ENCODE measurements around the gene SLIT3.

Gene SLIT3

GRCh38 chr5:168693297-168693696 is 607.6 kb downstream of the SLIT3 start:
- Histone ChIP-seq H3K9me3 (ENCODE audit: control insufficient read depth, insufficient read depth, low read depth, low read length) (no peaks in the 10 kb centered on the region), H3K4me3 (ENCODE audit: low read depth, low read length) (no peak overlapping the region), H3K4me1 (ENCODE audit: control insufficient read depth, insufficient read depth, low read length) (no peaks in the 10 kb centered on the region), H3K27ac (ENCODE audit: extremely low read depth, low read depth, low read length) (no peak overlapping the region), H3K36me3 (ENCODE audit: control insufficient read depth in 2 of 2, insufficient read depth in 1 of 2, low read length in 2 of 2) (no peaks in the 10 kb centered on the region)
- TF ChIP-seq, protein P1, sequence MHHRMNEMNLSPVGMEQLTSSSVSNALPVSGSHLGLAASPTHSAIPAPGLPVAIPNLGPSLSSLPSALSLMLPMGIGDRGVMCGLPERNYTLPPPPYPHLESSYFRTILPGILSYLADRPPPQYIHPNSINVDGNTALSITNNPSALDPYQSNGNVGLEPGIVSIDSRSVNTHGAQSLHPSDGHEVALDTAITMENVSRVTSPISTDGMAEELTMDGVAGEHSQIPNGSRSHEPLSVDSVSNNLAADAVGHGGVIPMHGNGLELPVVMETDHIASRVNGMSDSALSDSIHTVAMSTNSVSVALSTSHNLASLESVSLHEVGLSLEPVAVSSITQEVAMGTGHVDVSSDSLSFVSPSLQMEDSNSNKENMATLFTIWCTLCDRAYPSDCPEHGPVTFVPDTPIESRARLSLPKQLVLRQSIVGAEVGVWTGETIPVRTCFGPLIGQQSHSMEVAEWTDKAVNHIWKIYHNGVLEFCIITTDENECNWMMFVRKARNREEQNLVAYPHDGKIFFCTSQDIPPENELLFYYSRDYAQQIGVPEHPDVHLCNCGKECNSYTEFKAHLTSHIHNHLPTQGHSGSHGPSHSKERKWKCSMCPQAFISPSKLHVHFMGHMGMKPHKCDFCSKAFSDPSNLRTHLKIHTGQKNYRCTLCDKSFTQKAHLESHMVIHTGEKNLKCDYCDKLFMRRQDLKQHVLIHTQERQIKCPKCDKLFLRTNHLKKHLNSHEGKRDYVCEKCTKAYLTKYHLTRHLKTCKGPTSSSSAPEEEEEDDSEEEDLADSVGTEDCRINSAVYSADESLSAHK (tag by site-specific recombination; IDR thresholded peaks at IDR 0.05), result no peak
- TF ChIP-seq ZNF324 (tag by site-specific recombination; IDR thresholded peaks at IDR 0.05) (no peak), ZNF768 (tag by site-specific recombination; IDR thresholded peaks at IDR 0.05) (no peak), ZBTB8A (tag by site-specific recombination; IDR thresholded peaks at IDR 0.05) (no peak), ATF2 (tag by site-specific recombination; IDR thresholded peaks at IDR 0.05; ENCODE audit: low read depth) (no peak), ZNF23 (tag by site-specific recombination; IDR thresholded peaks at IDR 0.05; ENCODE audit: borderline replicate concordance) (no peak)
- TF ChIP-seq, protein P2, sequence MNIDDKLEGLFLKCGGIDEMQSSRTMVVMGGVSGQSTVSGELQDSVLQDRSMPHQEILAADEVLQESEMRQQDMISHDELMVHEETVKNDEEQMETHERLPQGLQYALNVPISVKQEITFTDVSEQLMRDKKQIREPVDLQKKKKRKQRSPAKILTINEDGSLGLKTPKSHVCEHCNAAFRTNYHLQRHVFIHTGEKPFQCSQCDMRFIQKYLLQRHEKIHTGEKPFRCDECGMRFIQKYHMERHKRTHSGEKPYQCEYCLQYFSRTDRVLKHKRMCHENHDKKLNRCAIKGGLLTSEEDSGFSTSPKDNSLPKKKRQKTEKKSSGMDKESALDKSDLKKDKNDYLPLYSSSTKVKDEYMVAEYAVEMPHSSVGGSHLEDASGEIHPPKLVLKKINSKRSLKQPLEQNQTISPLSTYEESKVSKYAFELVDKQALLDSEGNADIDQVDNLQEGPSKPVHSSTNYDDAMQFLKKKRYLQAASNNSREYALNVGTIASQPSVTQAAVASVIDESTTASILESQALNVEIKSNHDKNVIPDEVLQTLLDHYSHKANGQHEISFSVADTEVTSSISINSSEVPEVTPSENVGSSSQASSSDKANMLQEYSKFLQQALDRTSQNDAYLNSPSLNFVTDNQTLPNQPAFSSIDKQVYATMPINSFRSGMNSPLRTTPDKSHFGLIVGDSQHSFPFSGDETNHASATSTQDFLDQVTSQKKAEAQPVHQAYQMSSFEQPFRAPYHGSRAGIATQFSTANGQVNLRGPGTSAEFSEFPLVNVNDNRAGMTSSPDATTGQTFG (tag by site-specific recombination; IDR thresholded peaks at IDR 0.05; ENCODE audit: borderline replicate concordance), result no peak
- POLR2A ChIA-PET, result no interaction called here
- CTCF ChIA-PET, result interaction anchor here (0.6 to 1.1 kb wide), 3 partner anchors 11 to 424 kb away, joined by 3 read pairs; no protein-coding TSS in a partner anchor

- H3K36me3 ChIP-seq (ENCODE audit: control insufficient read depth in 2 of 2, insufficient read depth in 1 of 2, low read length in 2 of 2), result no peaks in the 10 kb centered on the region
- ChIA-PET CTCF (interaction anchor here (0.7 to 1.4 kb wide), 3 partner anchors 12 to 452 kb away, joined by 3 to 4 read pairs (median 3); no protein-coding TSS in a partner anchor), POLR2A (no interaction called here)
- no peak overlapping the region for H3K4me3 ChIP-seq (ENCODE audit: low read depth, low read length)
- H3K27ac ChIP-seq (ENCODE audit: extremely low read depth, low read depth, low read length), result no peak overlapping the region
- no peaks in the 10 kb centered on the region for H3K9me3 ChIP-seq (ENCODE audit: control insufficient read depth, insufficient read depth, low read depth, low read length)
- no peaks in the 10 kb centered on the region for H3K4me1 ChIP-seq (ENCODE audit: control insufficient read depth, insufficient read depth, low read length)
- TF ChIP-seq SCRT2 (tag by site-specific recombination; IDR thresholded peaks at IDR 0.05) (peak; percentile 67), ZNF335 (tag by site-specific recombination; conservative IDR thresholded peaks at IDR 0.05) (no peak), SCRT1 (tag by site-specific recombination; IDR thresholded peaks at IDR 0.05; ENCODE audit: borderline replicate concordance) (0 out of 2 replicates have a peak, but pooled peaks have one; percentile 30)
These were observed 609.0 kb downstream of the SLIT3 start for GRCh38 chr5:168691891-168692290.

- TF ChIP-seq ZNF311 (tag by site-specific recombination; IDR thresholded peaks at IDR 0.05; ENCODE audit: borderline replicate concordance), result no peak
- no peak for TF ChIP-seq ZXDB (tag by site-specific recombination; IDR thresholded peaks at IDR 0.05)
- TF ChIP-seq, protein P3, sequence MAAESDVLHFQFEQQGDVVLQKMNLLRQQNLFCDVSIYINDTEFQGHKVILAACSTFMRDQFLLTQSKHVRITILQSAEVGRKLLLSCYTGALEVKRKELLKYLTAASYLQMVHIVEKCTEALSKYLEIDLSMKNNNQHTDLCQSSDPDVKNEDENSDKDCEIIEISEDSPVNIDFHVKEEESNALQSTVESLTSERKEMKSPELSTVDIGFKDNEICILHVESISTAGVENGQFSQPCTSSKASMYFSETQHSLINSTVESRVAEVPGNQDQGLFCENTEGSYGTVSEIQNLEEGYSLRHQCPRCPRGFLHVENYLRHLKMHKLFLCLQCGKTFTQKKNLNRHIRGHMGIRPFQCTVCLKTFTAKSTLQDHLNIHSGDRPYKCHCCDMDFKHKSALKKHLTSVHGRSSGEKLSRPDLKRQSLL (tag by site-specific recombination; IDR thresholded peaks at IDR 0.05), result no peak
- TF ChIP-seq ZNF341 (tag by site-specific recombination; IDR thresholded peaks at IDR 0.05; ENCODE audit: low read depth), result no peak
- TF ChIP-seq ZFP3 (tag by site-specific recombination; IDR thresholded peaks at IDR 0.05; ENCODE audit: low read depth), result no peak
- Histone ChIP-seq H3K27ac (ENCODE audit: extremely low read depth, low read depth, low read length) (no peak overlapping the region), H3K4me1 (ENCODE audit: control insufficient read depth, insufficient read depth, low read length) (no peaks in the 10 kb centered on the region), H3K9me3 (ENCODE audit: control insufficient read depth, insufficient read depth, low read depth, low read length) (no peaks in the 10 kb centered on the region), H3K36me3 (ENCODE audit: control insufficient read depth in 2 of 2, insufficient read depth in 1 of 2, low read length in 2 of 2) (no peaks in the 10 kb centered on the region), H3K4me3 (ENCODE audit: low read depth, low read length) (no peak overlapping the region)
- CTCF ChIA-PET, result interaction anchor here (1.0 to 1.4 kb wide), 2 partner anchors 9 to 11 kb away, joined by 3 read pairs; no protein-coding TSS in a partner anchor
- POLR2A ChIA-PET, result no interaction called here
These were observed 611.7 kb downstream of the SLIT3 start for GRCh38 chr5:168689260-168689659.
